OCI-LY1 (cell line): ENCODE measurements around the gene PCDHGC3.
A peak's percentile ranks its signal among the peaks of the same experiment; 100 is the strongest.

Experiments used
- H2AFZ ChIP-seq: fragments of 200-600 bp; sonication (generic), shearing (Covaris generic); 2 replicates; pipeline ENCODE4 v1.6.0; 2014; ENCODE audit warnings: antibody characterized with exemption, mild to moderate bottlenecking, low read length
- H3F3A ChIP-seq: fragments of 200-600 bp; sonication (generic), shearing (Covaris generic); 2 replicates; pipeline ENCODE4 v1.6.0; 2014; ENCODE audit warnings: mild to moderate bottlenecking, antibody characterized with exemption, low read length, moderate library complexity; ENCODE audit not compliant: insufficient read depth
- H3K27ac ChIP-seq: fragments of 200-600 bp; sonication (generic); 2 replicates; pipeline ENCODE4 v1.5.1; 2014; ENCODE audit warnings: low read length, mixed run types, mild to moderate bottlenecking, low read depth; ENCODE audit not compliant: poor library complexity, severe bottlenecking
- H3K27me3 ChIP-seq: fragments of 200-600 bp; sonication (generic); 2 replicates; pipeline ENCODE4 v1.6.0; 2014; ENCODE audit warnings: antibody characterized with exemption, mild to moderate bottlenecking, low read length, moderate library complexity; ENCODE audit not compliant: insufficient read depth
- H3K36me3 ChIP-seq: fragments of 200-600 bp; sonication (generic); 2 replicates; pipeline ENCODE4 v1.6.1; 2014; ENCODE audit warnings: mild to moderate bottlenecking, antibody characterized with exemption, low read length, moderate library complexity, mixed read lengths; ENCODE audit not compliant: insufficient read depth
- H3K4me1 ChIP-seq: fragments of 200-600 bp; sonication (generic); 2 replicates; pipeline ENCODE4 v1.5.1; 2014; ENCODE audit warnings: mild to moderate bottlenecking, low read length, moderate library complexity; ENCODE audit not compliant: insufficient read depth, severe bottlenecking
- H3K4me2 ChIP-seq: fragments of 200-600 bp; sonication (generic), shearing (Covaris generic); 2 replicates; pipeline ENCODE4 v1.6.1; 2014; ENCODE audit warnings: low read length
- H3K4me3 ChIP-seq: fragments of 200-600 bp; sonication (generic); 2 replicates; pipeline ENCODE4 v1.5.1; 2014; ENCODE audit warnings: low read length, low read depth, mild to moderate bottlenecking, mixed read lengths; ENCODE audit not compliant: poor library complexity, severe bottlenecking
- H3K79me2 ChIP-seq: fragments of 200-600 bp; shearing (Covaris generic); 2 replicates; pipeline ENCODE4 v1.6.1; 2016; ENCODE audit warnings: mixed run types, low read length, mixed read lengths; ENCODE audit not compliant: insufficient read depth
- H3K9ac ChIP-seq: fragments of 200-600 bp; sonication (generic), shearing (Covaris generic); 2 replicates; pipeline ENCODE4 v1.6.1; 2014; ENCODE audit warnings: mild to moderate bottlenecking, low read length, mixed read lengths
- H3K9me2 ChIP-seq: fragments of 200-600 bp; sonication (generic), shearing (Covaris generic); 2 replicates; pipeline ENCODE4 v1.6.1; 2014; ENCODE audit warnings: low read depth, mild to moderate bottlenecking, low read length, mixed read lengths
- H3K9me3 ChIP-seq: fragments of 200-600 bp; shearing (Covaris generic); 2 replicates; pipeline ENCODE4 v1.6.1; 2014; ENCODE audit warnings: low read length, mixed read lengths
- H4K20me1 ChIP-seq: fragments of 200-600 bp; sonication (generic), shearing (Covaris generic); 2 replicates; pipeline ENCODE4 v1.6.0; 2016; ENCODE audit warnings: mild to moderate bottlenecking, low read length; ENCODE audit not compliant: insufficient read depth
- CTCF ChIP-seq: fragments of 200-600 bp; sonication (generic), shearing (Covaris generic); IDR thresholded peaks from 2 replicates; pipeline ENCODE4 v1.5.1; 2017; ENCODE audit warnings: mild to moderate bottlenecking, antibody characterized with exemption, low read length, moderate library complexity, mixed read lengths
- EZH2 ChIP-seq: fragments of 200-600 bp; sonication (generic), shearing (Covaris generic); IDR thresholded peaks from 2 replicates; pipeline ENCODE4 v1.8.0; 2017; ENCODE audit warnings: borderline replicate concordance, mixed run types, mild to moderate bottlenecking, antibody characterized with exemption, low read length, moderate library complexity, mixed read lengths

Gene PCDHGC3

GRCh38 chr5:141516672-141517025 is 40.9 kb downstream of the PCDHGC3 start:
- H3K9me3 ChIP-seq = no peaks in the 10 kb centered on the region
- H3F3A ChIP-seq = no peaks in the 10 kb centered on the region
- H2AFZ ChIP-seq = no peak overlapping the region
- H3K4me3 ChIP-seq = no peak overlapping the region
- TF ChIP-seq CTCF (no peak), EZH2 (no peak)
- H3K27ac ChIP-seq = peak overlapping the region; percentile 90
- no peaks in the 10 kb centered on the region for H4K20me1 ChIP-seq
- H3K36me3 ChIP-seq = peaks cover 39% of the 10 kb centered on the region
- H3K4me2 ChIP-seq = no peak overlapping the region
- H3K4me1 ChIP-seq = peaks cover 46% of the 10 kb centered on the region
- H3K79me2 ChIP-seq = no peaks in the 10 kb centered on the region
- no peak overlapping the region for H3K9ac ChIP-seq
- H3K9me2 ChIP-seq = no peaks in the 10 kb centered on the region
- H3K27me3 ChIP-seq = no peaks in the 10 kb centered on the region

- H3K9me3 ChIP-seq = no peaks in the 10 kb centered on the region
- H3F3A ChIP-seq = no peaks in the 10 kb centered on the region
- no peak overlapping the region for H3K4me3 ChIP-seq
- H3K27ac ChIP-seq = peak overlapping the region; percentile 90
- H3K27me3 ChIP-seq = no peaks in the 10 kb centered on the region
- no peaks in the 10 kb centered on the region for H4K20me1 ChIP-seq
- no peak overlapping the region for H3K4me2 ChIP-seq
- TF ChIP-seq EZH2 (no peak), CTCF (no peak)
- no peak overlapping the region for H2AFZ ChIP-seq
- no peaks in the 10 kb centered on the region for H3K79me2 ChIP-seq
- peaks cover 45% of the 10 kb centered on the region for H3K36me3 ChIP-seq
- H3K9ac ChIP-seq = no peak overlapping the region
- peaks cover 40% of the 10 kb centered on the region for H3K4me1 ChIP-seq
- no peaks in the 10 kb centered on the region for H3K9me2 ChIP-seq
Measured at GRCh38 chr5:141517312-141517711, 41.5 kb downstream of the PCDHGC3 start.

- H3K9ac ChIP-seq = no peak overlapping the region
- peaks cover 53% of the 10 kb centered on the region for H3K36me3 ChIP-seq
- no peaks in the 10 kb centered on the region for H3K79me2 ChIP-seq
- no peaks in the 10 kb centered on the region for H4K20me1 ChIP-seq
- H3K9me2 ChIP-seq = no peaks in the 10 kb centered on the region
- H3K9me3 ChIP-seq = no peaks in the 10 kb centered on the region
- no peaks in the 10 kb centered on the region for H3F3A ChIP-seq
- no peak overlapping the region for H3K4me3 ChIP-seq
- H3K4me1 ChIP-seq = peaks cover 32% of the 10 kb centered on the region
- no peak overlapping the region for H3K27ac ChIP-seq
- H3K4me2 ChIP-seq = no peak overlapping the region
- H3K27me3 ChIP-seq = no peaks in the 10 kb centered on the region
- no peak for TF ChIP-seq CTCF
- TF ChIP-seq EZH2 = no peak
- no peak overlapping the region for H2AFZ ChIP-seq
Measured at GRCh38 chr5:141517880-141518617, 42.3 kb downstream of the PCDHGC3 start.
